HEK293 (cell line): ENCODE results near the gene INPP5A.

Experiments
- BCL11A ChIP-seq: fragments of 450-650 bp; formaldehyde crosslinking; IDR thresholded peaks from 2 replicates; pipeline ENCODE4 v1.5.1; 2016; ENCODE audit warnings: low read depth, missing biosample characterization, missing genetic modification characterization
- GFI1B ChIP-seq: fragments of 450-650 bp; formaldehyde crosslinking; IDR thresholded peaks from 2 replicates; pipeline ENCODE4 v1.5.1; 2016; ENCODE audit warnings: missing biosample characterization, missing genetic modification characterization
- KLF16 ChIP-seq: fragments of 450-650 bp; formaldehyde crosslinking; IDR thresholded peaks from 2 replicates; pipeline ENCODE4 v1.5.1; 2017; ENCODE audit warnings: missing biosample characterization, missing genetic modification characterization
- YY1 ChIP-seq: fragments of 450-650 bp; formaldehyde crosslinking; IDR thresholded peaks from 2 replicates; pipeline ENCODE4 v1.5.1; 2018; ENCODE audit warnings: missing biosample characterization, missing genetic modification characterization
- ZNF292 ChIP-seq: fragments of 450-650 bp; formaldehyde crosslinking; IDR thresholded peaks from 2 replicates; pipeline ENCODE4 v1.5.1; 2016; ENCODE audit warnings: low read depth, missing biosample characterization, missing genetic modification characterization, borderline replicate concordance
- ZNF354C ChIP-seq: fragments of 450-650 bp; formaldehyde crosslinking; IDR thresholded peaks from 2 replicates; pipeline ENCODE4 v1.5.1; 2016; ENCODE audit warnings: missing biosample characterization, missing genetic modification characterization, low read depth, borderline replicate concordance
- ZNF558 ChIP-seq: fragments of 450-650 bp; formaldehyde crosslinking; IDR thresholded peaks from 2 replicates; pipeline ENCODE4 v1.5.1; 2016; ENCODE audit warnings: missing biosample characterization, missing genetic modification characterization
- ZNF776 ChIP-seq: fragments of 450-650 bp; formaldehyde crosslinking; IDR thresholded peaks from 2 replicates; pipeline ENCODE4 v1.5.0; 2017; ENCODE audit warnings: missing biosample characterization, missing genetic modification characterization, borderline replicate concordance
- TF ChIP-seq, protein P1 (sequence below): fragments of 450-650 bp; formaldehyde crosslinking; IDR thresholded peaks from 2 replicates; pipeline ENCODE4 v1.5.1; 2016; ENCODE audit warnings: missing biosample characterization, missing genetic modification characterization
- TF ChIP-seq, protein P2 (sequence below): fragments of 450-650 bp; formaldehyde crosslinking; IDR thresholded peaks from 2 replicates; pipeline ENCODE4 v1.5.1; 2016; ENCODE audit warnings: missing biosample characterization, missing genetic modification characterization
- TF ChIP-seq, protein P3 (sequence below): fragments of 450-650 bp; formaldehyde crosslinking; IDR thresholded peaks from 2 replicates; pipeline ENCODE4 v1.5.1; 2017; ENCODE audit warnings: missing biosample characterization, missing genetic modification characterization
- TF ChIP-seq, protein P4 (sequence below): fragments of 450-650 bp; formaldehyde crosslinking; IDR thresholded peaks from 2 replicates; pipeline ENCODE4 v1.5.1; 2016; ENCODE audit warnings: missing biosample characterization, missing genetic modification characterization

DNA sequence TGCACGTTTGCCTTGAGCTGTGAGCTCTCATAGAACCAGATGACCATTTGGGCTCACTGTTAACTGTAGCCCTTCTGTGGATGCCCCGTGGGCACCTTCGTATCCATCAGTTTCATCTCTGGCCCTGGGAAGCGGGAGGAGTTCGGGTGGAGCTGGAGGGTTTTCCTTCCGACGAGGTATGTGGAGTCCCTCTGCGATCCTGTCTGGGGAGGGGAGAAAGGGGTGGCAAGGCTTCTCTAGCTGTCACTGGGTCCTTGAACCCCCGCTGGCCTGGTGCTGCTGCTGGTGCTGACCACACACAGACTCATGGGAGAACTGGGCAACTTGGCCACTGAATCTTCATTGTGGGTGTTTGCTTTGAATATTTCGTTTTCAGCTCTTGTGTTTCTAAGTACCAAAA is 32.7 kb downstream of the INPP5A start:
- TF ChIP-seq ZNF558 (no peak), YY1 (tag by site-specific recombination) (no peak), BCL11A (tag by site-specific recombination) (no peak), ZNF776 (tag by site-specific recombination) (no peak), ZNF354C (no peak), KLF16 (no peak), GFI1B (no peak), ZNF292 (tag by site-specific recombination) (no peak)
- TF ChIP-seq, protein P1, sequence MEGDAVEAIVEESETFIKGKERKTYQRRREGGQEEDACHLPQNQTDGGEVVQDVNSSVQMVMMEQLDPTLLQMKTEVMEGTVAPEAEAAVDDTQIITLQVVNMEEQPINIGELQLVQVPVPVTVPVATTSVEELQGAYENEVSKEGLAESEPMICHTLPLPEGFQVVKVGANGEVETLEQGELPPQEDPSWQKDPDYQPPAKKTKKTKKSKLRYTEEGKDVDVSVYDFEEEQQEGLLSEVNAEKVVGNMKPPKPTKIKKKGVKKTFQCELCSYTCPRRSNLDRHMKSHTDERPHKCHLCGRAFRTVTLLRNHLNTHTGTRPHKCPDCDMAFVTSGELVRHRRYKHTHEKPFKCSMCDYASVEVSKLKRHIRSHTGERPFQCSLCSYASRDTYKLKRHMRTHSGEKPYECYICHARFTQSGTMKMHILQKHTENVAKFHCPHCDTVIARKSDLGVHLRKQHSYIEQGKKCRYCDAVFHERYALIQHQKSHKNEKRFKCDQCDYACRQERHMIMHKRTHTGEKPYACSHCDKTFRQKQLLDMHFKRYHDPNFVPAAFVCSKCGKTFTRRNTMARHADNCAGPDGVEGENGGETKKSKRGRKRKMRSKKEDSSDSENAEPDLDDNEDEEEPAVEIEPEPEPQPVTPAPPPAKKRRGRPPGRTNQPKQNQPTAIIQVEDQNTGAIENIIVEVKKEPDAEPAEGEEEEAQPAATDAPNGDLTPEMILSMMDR (tag by site-specific recombination) = no peak
- TF ChIP-seq, protein P2, sequence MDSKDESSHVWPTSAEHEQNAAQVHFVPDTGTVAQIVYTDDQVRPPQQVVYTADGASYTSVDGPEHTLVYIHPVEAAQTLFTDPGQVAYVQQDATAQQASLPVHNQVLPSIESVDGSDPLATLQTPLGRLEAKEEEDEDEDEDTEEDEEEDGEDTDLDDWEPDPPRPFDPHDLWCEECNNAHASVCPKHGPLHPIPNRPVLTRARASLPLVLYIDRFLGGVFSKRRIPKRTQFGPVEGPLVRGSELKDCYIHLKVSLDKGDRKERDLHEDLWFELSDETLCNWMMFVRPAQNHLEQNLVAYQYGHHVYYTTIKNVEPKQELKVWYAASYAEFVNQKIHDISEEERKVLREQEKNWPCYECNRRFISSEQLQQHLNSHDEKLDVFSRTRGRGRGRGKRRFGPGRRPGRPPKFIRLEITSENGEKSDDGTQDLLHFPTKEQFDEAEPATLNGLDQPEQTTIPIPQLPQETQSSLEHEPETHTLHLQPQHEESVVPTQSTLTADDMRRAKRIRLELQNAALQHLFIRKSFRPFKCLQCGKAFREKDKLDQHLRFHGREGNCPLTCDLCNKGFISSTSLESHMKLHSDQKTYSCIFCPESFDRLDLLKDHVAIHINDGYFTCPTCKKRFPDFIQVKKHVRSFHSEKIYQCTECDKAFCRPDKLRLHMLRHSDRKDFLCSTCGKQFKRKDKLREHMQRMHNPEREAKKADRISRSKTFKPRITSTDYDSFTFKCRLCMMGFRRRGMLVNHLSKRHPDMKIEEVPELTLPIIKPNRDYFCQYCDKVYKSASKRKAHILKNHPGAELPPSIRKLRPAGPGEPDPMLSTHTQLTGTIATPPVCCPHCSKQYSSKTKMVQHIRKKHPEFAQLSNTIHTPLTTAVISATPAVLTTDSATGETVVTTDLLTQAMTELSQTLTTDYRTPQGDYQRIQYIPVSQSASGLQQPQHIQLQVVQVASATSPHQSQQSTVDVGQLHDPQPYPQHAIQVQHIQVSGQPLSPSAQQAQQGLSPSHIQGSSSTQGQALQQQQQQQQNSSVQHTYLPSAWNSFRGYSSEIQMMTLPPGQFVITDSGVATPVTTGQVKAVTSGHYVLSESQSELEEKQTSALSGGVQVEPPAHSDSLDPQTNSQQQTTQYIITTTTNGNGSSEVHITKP (tag by site-specific recombination) = no peak
- TF ChIP-seq, protein P3, sequence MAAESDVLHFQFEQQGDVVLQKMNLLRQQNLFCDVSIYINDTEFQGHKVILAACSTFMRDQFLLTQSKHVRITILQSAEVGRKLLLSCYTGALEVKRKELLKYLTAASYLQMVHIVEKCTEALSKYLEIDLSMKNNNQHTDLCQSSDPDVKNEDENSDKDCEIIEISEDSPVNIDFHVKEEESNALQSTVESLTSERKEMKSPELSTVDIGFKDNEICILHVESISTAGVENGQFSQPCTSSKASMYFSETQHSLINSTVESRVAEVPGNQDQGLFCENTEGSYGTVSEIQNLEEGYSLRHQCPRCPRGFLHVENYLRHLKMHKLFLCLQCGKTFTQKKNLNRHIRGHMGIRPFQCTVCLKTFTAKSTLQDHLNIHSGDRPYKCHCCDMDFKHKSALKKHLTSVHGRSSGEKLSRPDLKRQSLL (tag by site-specific recombination) = no peak
- TF ChIP-seq, protein P4, sequence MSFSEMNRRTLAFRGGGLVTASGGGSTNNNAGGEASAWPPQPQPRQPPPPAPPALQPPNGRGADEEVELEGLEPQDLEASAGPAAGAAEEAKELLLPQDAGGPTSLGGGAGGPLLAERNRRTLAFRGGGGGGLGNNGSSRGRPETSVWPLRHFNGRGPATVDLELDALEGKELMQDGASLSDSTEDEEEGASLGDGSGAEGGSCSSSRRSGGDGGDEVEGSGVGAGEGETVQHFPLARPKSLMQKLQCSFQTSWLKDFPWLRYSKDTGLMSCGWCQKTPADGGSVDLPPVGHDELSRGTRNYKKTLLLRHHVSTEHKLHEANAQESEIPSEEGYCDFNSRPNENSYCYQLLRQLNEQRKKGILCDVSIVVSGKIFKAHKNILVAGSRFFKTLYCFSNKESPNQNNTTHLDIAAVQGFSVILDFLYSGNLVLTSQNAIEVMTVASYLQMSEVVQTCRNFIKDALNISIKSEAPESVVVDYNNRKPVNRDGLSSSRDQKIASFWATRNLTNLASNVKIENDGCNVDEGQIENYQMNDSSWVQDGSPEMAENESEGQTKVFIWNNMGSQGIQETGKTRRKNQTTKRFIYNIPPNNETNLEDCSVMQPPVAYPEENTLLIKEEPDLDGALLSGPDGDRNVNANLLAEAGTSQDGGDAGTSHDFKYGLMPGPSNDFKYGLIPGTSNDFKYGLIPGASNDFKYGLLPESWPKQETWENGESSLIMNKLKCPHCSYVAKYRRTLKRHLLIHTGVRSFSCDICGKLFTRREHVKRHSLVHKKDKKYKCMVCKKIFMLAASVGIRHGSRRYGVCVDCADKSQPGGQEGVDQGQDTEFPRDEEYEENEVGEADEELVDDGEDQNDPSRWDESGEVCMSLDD (tag by site-specific recombination) = no peak
